CD4-positive, CD25-positive, alpha-beta regulatory T cell (primary cell): ENCODE results near the gene TXLNA. TPM values are rescaled to one million over a fixed set of nuclear protein-coding genes. Genes with fewer than 3 reads are reported as not detected.
A peak's percentile ranks its signal among the peaks of the same experiment; 100 is the strongest.
"Not testable (repeated sequence)": the region's sequence is repeated elsewhere in the genome, so short reads cannot be mapped to it uniquely, and the experiment has no call there.

Experiments used
- ATAC-seq, 2 donors: fragments of 150-1000 bp; cut with Tn5 transposase; one replicate each; pipeline ENCODE4 v1.10.0; 2021; ENCODE audit warnings: low read depth in 2 of 2, moderate number of reproducible peaks in 2 of 2, moderate library complexity in 1 of 2
- DNase-seq, 3 donors: peaks; one replicate each; pipeline versions ENCODE4 v3.0.0 to v3.0.0-alpha.2; 2012 to 2022; ENCODE audit warnings: mixed read lengths in 1 of 3
- H3K27ac ChIP-seq: one replicate; pipeline ENCODE4 v1.7.0; 2013; ENCODE audit warnings: mild to moderate bottlenecking, low read length; ENCODE audit not compliant: insufficient read depth, poor library complexity, severe bottlenecking
- H3K27me3 ChIP-seq: one replicate; pipeline ENCODE4 v1.7.0; 2013; ENCODE audit warnings: low read length; ENCODE audit not compliant: control insufficient read depth, insufficient read depth
- H3K36me3 ChIP-seq: one replicate; pipeline ENCODE4 v1.7.0; 2013; ENCODE audit warnings: mild to moderate bottlenecking, low read length, moderate library complexity; ENCODE audit not compliant: control insufficient read depth, insufficient read depth
- H3K4me1 ChIP-seq: 2 replicates; pipeline ENCODE4 v1.7.0; 2013; ENCODE audit warnings: mild to moderate bottlenecking, low read length; ENCODE audit not compliant: insufficient read depth, control insufficient read depth, poor library complexity, severe bottlenecking
- H3K4me3 ChIP-seq: one replicate; pipeline ENCODE4 v1.7.0; 2013; ENCODE audit warnings: low read depth, mild to moderate bottlenecking, low read length, moderate library complexity
- H3K9me3 ChIP-seq, 2 experiments: 1 replicate in 1 of 2; 2 replicates in 1 of 2; pipeline ENCODE4 v1.7.0; 2013; ENCODE audit warnings: low read length in 2 of 2, mild to moderate bottlenecking in 1 of 2, moderate library complexity in 1 of 2; ENCODE audit not compliant: control insufficient read depth in 2 of 2
- H3K27ac Mint-ChIP-seq, 3 donors: one replicate each; pipeline ENCODE4 v1.8.0; 2020 to 2022; ENCODE audit warnings: mild to moderate bottlenecking in 3 of 3, mixed read lengths in 3 of 3, moderate library complexity in 2 of 3
- H3K27me3 Mint-ChIP-seq: one replicate; pipeline ENCODE4 v1.8.0; 2022; ENCODE audit warnings: mild to moderate bottlenecking, mixed read lengths
- H3K36me3 Mint-ChIP-seq: one replicate; pipeline ENCODE4 v1.8.0; 2020; ENCODE audit warnings: mixed read lengths
- H3K4me1 Mint-ChIP-seq, 4 donors: one replicate each; pipeline ENCODE4 v1.8.0; 2020 to 2022; ENCODE audit warnings: mixed read lengths in 4 of 4, mild to moderate bottlenecking in 1 of 4
- H3K4me3 Mint-ChIP-seq, 4 donors: one replicate each; pipeline ENCODE4 v1.8.0; 2020 to 2022; ENCODE audit warnings: mild to moderate bottlenecking in 4 of 4, mixed read lengths in 4 of 4, moderate library complexity in 3 of 4
- H3K9me3 Mint-ChIP-seq, 7 donors: one replicate each; pipeline ENCODE4 v1.8.0; 2020 to 2022; ENCODE audit warnings: mixed read lengths in 7 of 7, mild to moderate bottlenecking in 3 of 7, moderate library complexity in 2 of 7
- polyA plus RNA-seq, 4 donors: library from polyadenylated mRNA; unstranded; fragments of 300-500 nt; fragmentation: Illumina TruSeq; gene quantifications; one replicate each; pipeline ENCODE4 v1.2.3, GENCODE V29; 2021
- total RNA-seq: library from RNA; stranded (reverse); gene quantifications from one replicate; pipeline ENCODE4 v1.2.3, GENCODE V29; 2022

TXLNA gene
- total and polyA plus RNA-seq, 5 donors from 2014 or later: 22.4 to 30.9 (median 25.0) TPM

- H3K4me3 Mint-ChIP-seq, H3K4me1 ChIP-seq, H3K36me3 ChIP-seq, H3K4me3 ChIP-seq, ATAC-seq, H3K27me3 Mint-ChIP-seq, H3K27ac ChIP-seq, DNase-seq, H3K27ac Mint-ChIP-seq, H3K27me3 ChIP-seq: not testable (repeated sequence)
- H3K9me3 ChIP-seq: peaks cover 3 to 10% of the 10 kb centered on the region in 2 experiments
- Mint-ChIP-seq H3K4me1 (peaks cover 13 to 54% (median 38%) of the 10 kb centered on the region in 4 donors), H3K9me3 (peaks cover 0 to 13% (median 0%) of the 10 kb centered on the region in 7 donors), H3K36me3 (peaks cover 22% of the 10 kb centered on the region)
Measured at GRCh38 chr1:32147799-32148198, 31.7 kb upstream of the TXLNA start.

DNA sequence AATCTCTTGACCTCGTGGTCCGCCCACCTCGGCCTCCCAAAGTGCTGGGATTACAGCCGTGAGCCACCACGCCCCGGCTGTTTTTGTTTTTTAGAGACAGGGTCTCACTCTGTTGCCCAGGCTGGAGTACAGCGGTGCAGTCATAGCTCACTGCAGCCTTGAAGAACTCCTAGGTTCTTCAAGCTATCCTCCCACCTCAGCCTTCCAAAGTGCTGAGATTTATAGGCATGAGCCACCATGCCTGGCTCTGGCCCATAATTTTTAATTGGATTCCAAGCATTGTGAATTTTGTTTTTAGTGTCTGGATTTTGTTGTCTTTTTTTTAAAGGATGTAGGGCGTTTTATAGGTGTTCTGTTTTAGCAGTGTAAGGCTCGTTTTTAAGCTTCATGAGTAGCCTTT, 28.6 kb upstream of the TXLNA start:
- peaks cover 5 to 38% (median 27%) of the 10 kb centered on the region in 4 donors for H3K4me1 Mint-ChIP-seq
- ATAC-seq (no peak), DNase-seq (no peak)
- peaks cover 23% of the 10 kb centered on the region for H3K36me3 Mint-ChIP-seq
- H3K27me3 ChIP-seq: no peaks in the 10 kb centered on the region
- H3K27me3 Mint-ChIP-seq: no peaks in the 10 kb centered on the region
- H3K27ac ChIP-seq: no peak overlapping the region
- H3K4me3 Mint-ChIP-seq: no peak overlapping the region
- no peak overlapping the region for H3K4me3 ChIP-seq
- H3K27ac Mint-ChIP-seq: no peak overlapping the region
- H3K9me3 Mint-ChIP-seq: peaks cover 0 to 13% (median 0%) of the 10 kb centered on the region in 7 donors
- peaks cover 3 to 10% of the 10 kb centered on the region in 2 experiments for H3K9me3 ChIP-seq
- no peaks in the 10 kb centered on the region for H3K4me1 ChIP-seq
- H3K36me3 ChIP-seq: peaks cover 18% of the 10 kb centered on the region

- ATAC-seq: no peak
- Mint-ChIP-seq H3K4me1 (peaks cover 5 to 33% (median 24%) of the 10 kb centered on the region in 4 donors), H3K27ac (peak overlapping the region in 1 of 3 donors; percentile 81), H3K36me3 (peaks cover 25% of the 10 kb centered on the region), H3K9me3 (peaks cover 0 to 13% (median 0%) of the 10 kb centered on the region in 7 donors), H3K27me3 (no peaks in the 10 kb centered on the region), H3K4me3 (no peak overlapping the region)
- Histone ChIP-seq H3K4me3 (no peak overlapping the region), H3K27me3 (no peaks in the 10 kb centered on the region), H3K4me1 (no peaks in the 10 kb centered on the region), H3K9me3 (peaks cover 3 to 10% of the 10 kb centered on the region in 2 experiments), H3K36me3 (peaks cover 23% of the 10 kb centered on the region), H3K27ac (no peak overlapping the region)
- no peak for DNase-seq
Measured at GRCh38 chr1:32151319-32151787, 28.1 kb upstream of the TXLNA start.

DNA sequence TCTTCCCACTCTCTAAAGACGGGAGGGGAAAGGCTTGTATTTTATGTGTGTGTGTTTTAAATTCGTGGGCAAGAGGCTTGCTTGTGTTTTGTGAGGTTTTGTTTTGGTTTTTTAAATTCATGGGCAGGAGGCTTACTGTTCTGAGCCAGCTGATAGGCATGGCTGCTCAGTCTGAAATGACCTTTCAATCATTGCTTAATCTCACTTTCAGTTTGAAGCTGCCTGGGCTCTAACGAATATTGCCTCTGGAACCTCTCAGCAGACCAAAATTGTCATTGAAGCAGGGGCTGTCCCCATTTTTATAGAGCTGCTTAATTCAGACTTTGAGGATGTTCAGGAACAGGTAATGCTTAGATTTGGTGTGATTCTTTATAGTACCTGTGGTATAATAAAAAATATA, 20.3 kb upstream of the TXLNA start:
- no peaks in the 10 kb centered on the region for H3K9me3 Mint-ChIP-seq
- Histone ChIP-seq H3K27me3 (no peaks in the 10 kb centered on the region), H3K27ac (no peak overlapping the region), H3K36me3 (peaks cover 90% of the 10 kb centered on the region), H3K9me3 (no peaks in the 10 kb centered on the region), H3K4me1 (no peaks in the 10 kb centered on the region), H3K4me3 (no peak overlapping the region)
- peaks cover 0 to 7% (median under 1%) of the 10 kb centered on the region in 4 donors for H3K4me1 Mint-ChIP-seq
- H3K36me3 Mint-ChIP-seq: peaks cover 59% of the 10 kb centered on the region
- DNase-seq (peak in 1 of 3 donors; percentile 17), ATAC-seq (no peak)
- no peak overlapping the region for H3K27ac Mint-ChIP-seq
- no peak overlapping the region for H3K4me3 Mint-ChIP-seq
- H3K27me3 Mint-ChIP-seq: no peaks in the 10 kb centered on the region

DNA sequence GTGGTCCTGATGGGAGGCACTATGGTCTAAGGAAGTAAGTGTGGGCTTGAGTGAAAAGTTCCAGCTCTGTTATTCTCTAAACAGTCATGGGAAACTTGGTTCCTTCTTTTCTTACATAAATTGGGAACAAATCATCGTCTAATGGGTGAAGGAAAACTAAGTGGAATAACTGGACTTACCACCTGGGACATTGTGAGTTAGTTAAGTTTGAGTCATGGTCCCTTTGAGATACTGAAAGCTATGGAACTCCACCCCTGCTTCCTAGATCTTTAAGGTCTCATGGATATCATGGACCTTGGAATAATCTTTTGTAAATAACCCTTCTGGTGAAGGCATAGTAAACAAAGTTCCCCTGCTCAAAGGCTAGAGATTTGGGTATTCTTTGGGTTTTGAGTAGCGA, 16.1 kb upstream of the TXLNA start:
- DNase-seq (no peak), ATAC-seq (no peak)
- Histone ChIP-seq H3K4me1 (no peaks in the 10 kb centered on the region), H3K9me3 (no peaks in the 10 kb centered on the region), H3K36me3 (peaks cover 83% of the 10 kb centered on the region), H3K4me3 (no peak overlapping the region), H3K27ac (no peak overlapping the region), H3K27me3 (no peaks in the 10 kb centered on the region)
- H3K27me3 Mint-ChIP-seq: no peaks in the 10 kb centered on the region
- H3K27ac Mint-ChIP-seq: peak overlapping the region in 1 of 3 donors; percentile 36
- peaks cover 42% of the 10 kb centered on the region for H3K36me3 Mint-ChIP-seq
- no peak overlapping the region for H3K4me3 Mint-ChIP-seq
- peaks cover 0 to 5% (median under 1%) of the 10 kb centered on the region in 4 donors for H3K4me1 Mint-ChIP-seq
- no peaks in the 10 kb centered on the region for H3K9me3 Mint-ChIP-seq

- not testable (repeated sequence) for H3K27me3 ChIP-seq, H3K4me1 Mint-ChIP-seq, H3K27ac ChIP-seq, H3K9me3 ChIP-seq, DNase-seq, H3K27me3 Mint-ChIP-seq, H3K4me3 Mint-ChIP-seq, ATAC-seq, H3K4me1 ChIP-seq, H3K4me3 ChIP-seq, H3K9me3 Mint-ChIP-seq, H3K27ac Mint-ChIP-seq
- H3K36me3 Mint-ChIP-seq: peaks cover 39% of the 10 kb centered on the region
- peaks cover 73% of the 10 kb centered on the region for H3K36me3 ChIP-seq
Measured at GRCh38 chr1:32165633-32166032, 13.8 kb upstream of the TXLNA start.

DNA sequence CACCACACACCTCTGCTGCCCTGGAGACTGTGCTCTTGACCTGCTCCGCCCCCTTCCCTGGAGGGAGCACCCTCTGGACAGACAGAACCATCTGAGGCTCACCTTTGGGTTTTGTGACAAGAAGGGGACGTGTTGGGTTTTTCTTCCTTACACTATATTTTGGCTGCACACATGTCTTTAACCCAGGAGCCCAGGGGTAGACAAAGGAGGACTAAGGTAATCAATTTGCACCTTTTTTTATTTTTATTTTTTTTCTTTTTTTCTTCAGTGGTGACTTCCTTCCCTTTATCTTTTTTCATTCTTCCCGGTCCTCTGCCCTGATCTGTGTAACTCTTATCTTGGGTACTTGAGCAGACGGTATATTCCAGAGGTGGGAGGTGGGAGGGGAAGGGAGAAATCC, 8.5 kb upstream of the TXLNA start:
- H3K27ac Mint-ChIP-seq: no peak overlapping the region
- no peak overlapping the region for H3K4me3 Mint-ChIP-seq
- DNase-seq (no peak), ATAC-seq (no peak)
- Histone ChIP-seq H3K36me3 (peaks cover 57% of the 10 kb centered on the region), H3K4me3 (no peak overlapping the region), H3K27me3 (no peaks in the 10 kb centered on the region), H3K9me3 (no peaks in the 10 kb centered on the region), H3K27ac (no peak overlapping the region), H3K4me1 (no peaks in the 10 kb centered on the region)
- H3K36me3 Mint-ChIP-seq: peaks cover 31% of the 10 kb centered on the region
- no peaks in the 10 kb centered on the region for H3K27me3 Mint-ChIP-seq
- H3K4me1 Mint-ChIP-seq: peaks cover 0 to 15% (median 12%) of the 10 kb centered on the region in 4 donors
- H3K9me3 Mint-ChIP-seq: peaks cover 0 to 2% (median 0%) of the 10 kb centered on the region in 7 donors

DNA sequence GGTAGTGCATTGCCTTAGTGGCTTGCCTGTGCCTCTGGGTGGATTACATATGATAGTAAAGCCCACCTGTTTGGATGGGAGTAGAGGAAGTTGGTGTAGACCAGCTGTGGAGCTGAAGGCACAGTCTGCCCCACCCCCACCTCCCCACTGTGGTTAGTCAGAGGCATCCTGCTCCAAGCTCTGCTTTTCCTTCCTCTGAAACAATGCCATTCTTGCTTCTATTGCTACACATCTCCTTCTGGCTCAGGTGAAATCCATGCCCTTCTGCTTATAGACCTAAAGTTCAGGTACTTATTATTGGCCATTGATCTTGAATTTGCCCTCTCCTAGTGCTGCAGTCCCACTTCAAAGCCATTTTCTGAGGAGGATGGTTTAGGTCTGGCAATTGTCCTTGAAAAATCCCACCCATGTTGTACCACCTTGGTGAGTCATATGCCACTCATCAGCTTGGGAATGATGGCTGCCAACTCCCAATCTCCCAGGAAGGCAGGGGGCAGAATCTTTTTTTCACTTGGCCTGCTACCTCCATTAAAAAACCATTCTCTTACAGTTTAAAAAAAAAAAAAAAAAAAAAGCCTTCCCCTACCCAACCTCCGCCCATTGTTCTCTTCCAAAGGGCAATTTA, 6.7 kb upstream of the TXLNA start:
- Histone ChIP-seq H3K27ac (no peak overlapping the region), H3K27me3 (no peaks in the 10 kb centered on the region), H3K36me3 (peaks cover 44% of the 10 kb centered on the region), H3K4me1 (no peaks in the 10 kb centered on the region), H3K9me3 (no peaks in the 10 kb centered on the region), H3K4me3 (no peak overlapping the region)
- ATAC-seq (no peak), DNase-seq (peak in 1 of 3 donors; percentile 20)
- peaks cover 0 to 2% (median 0%) of the 10 kb centered on the region in 7 donors for H3K9me3 Mint-ChIP-seq
- no peak overlapping the region for H3K4me3 Mint-ChIP-seq
- no peaks in the 10 kb centered on the region for H3K27me3 Mint-ChIP-seq
- H3K27ac Mint-ChIP-seq: peak overlapping the region in 2 of 3 donors; percentile 48 to 71
- peaks cover 2 to 15% (median 12%) of the 10 kb centered on the region in 4 donors for H3K4me1 Mint-ChIP-seq
- peaks cover 27% of the 10 kb centered on the region for H3K36me3 Mint-ChIP-seq
